Astrocyte (in vitro differentiated cells and primary cell): ENCODE results near the gene CSNK1D. TPM values are rescaled to one million over a fixed set of nuclear protein-coding genes. Genes with fewer than 3 reads are reported as not detected.

Experiments
- DNase-seq: peaks from one replicate; pipeline ENCODE4 v3.0.0-alpha.2; 2010; ENCODE audit warnings: low read depth
- FAIRE-seq: peaks from 2 replicates; lab custom pipeline; 2011; peaks lifted over from hg19 to GRCh38; lab: Jason Lieb, UNC
- H2AFZ ChIP-seq: 2 replicates; pipeline ENCODE4 v1.6.0; 2012; ENCODE audit warnings: low read depth, low read length, inconsistent platforms
- H3K27ac ChIP-seq: 2 replicates; pipeline ENCODE4 v1.5.1; 2011; ENCODE audit warnings: low read depth, low read length, inconsistent platforms
- H3K27me3 ChIP-seq: 2 replicates; pipeline ENCODE4 v1.6.0; 2011; ENCODE audit warnings: low read length, inconsistent platforms; ENCODE audit not compliant: insufficient read depth
- H3K36me3 ChIP-seq: 2 replicates; pipeline ENCODE4 v1.5.1; 2011; ENCODE audit warnings: low read length, inconsistent platforms; ENCODE audit not compliant: insufficient read depth
- H3K4me1 ChIP-seq: 2 replicates; pipeline ENCODE4 v1.5.1; 2011; ENCODE audit warnings: low read length, inconsistent platforms; ENCODE audit not compliant: insufficient read depth
- H3K4me2 ChIP-seq: 2 replicates; pipeline ENCODE4 v1.6.0; 2012; ENCODE audit warnings: low read length, inconsistent platforms
- H3K4me3 ChIP-seq: 2 replicates; pipeline ENCODE4 v1.5.1; 2011; ENCODE audit warnings: low read depth, mild to moderate bottlenecking, low read length, inconsistent platforms; ENCODE audit not compliant: insufficient read depth
- H3K79me2 ChIP-seq: 2 replicates; pipeline ENCODE4 v1.6.0; 2012; ENCODE audit warnings: mild to moderate bottlenecking, low read length, inconsistent platforms; ENCODE audit not compliant: insufficient read depth
- H3K9ac ChIP-seq: 2 replicates; pipeline ENCODE4 v1.6.0; 2012; ENCODE audit warnings: mild to moderate bottlenecking, low read length, inconsistent platforms
- H3K9me3 ChIP-seq: 2 replicates; pipeline ENCODE4 v1.5.1; 2012; ENCODE audit warnings: low read depth, mild to moderate bottlenecking, low read length, inconsistent platforms; ENCODE audit not compliant: insufficient read depth
- H4K20me1 ChIP-seq: 2 replicates; pipeline ENCODE4 v1.6.0; 2012; ENCODE audit warnings: low read length, inconsistent platforms; ENCODE audit not compliant: insufficient read depth
- H3K27ac Mint-ChIP-seq: one replicate; pipeline ENCODE4 v1.8.0; 2021; ENCODE audit warnings: mild to moderate bottlenecking, mixed read lengths; ENCODE audit not compliant: unreplicated experiment
- H3K27me3 Mint-ChIP-seq: one replicate; pipeline ENCODE4 v1.8.0; 2021; ENCODE audit warnings: low read depth, mixed read lengths; ENCODE audit not compliant: unreplicated experiment
- H3K36me3 Mint-ChIP-seq: one replicate; pipeline ENCODE4 v1.8.0; 2021; ENCODE audit warnings: low read depth, mixed read lengths; ENCODE audit not compliant: unreplicated experiment
- H3K4me1 Mint-ChIP-seq: one replicate; pipeline ENCODE4 v1.8.0; 2021; ENCODE audit warnings: low read depth, mixed read lengths; ENCODE audit not compliant: unreplicated experiment
- H3K4me3 Mint-ChIP-seq: one replicate; pipeline ENCODE4 v1.8.0; 2021; ENCODE audit warnings: mild to moderate bottlenecking, moderate library complexity, mixed read lengths; ENCODE audit not compliant: unreplicated experiment
- H3K9me3 Mint-ChIP-seq: one replicate; pipeline ENCODE4 v1.8.0; 2021; ENCODE audit warnings: mild to moderate bottlenecking, mixed read lengths; ENCODE audit not compliant: unreplicated experiment
- EZH2 ChIP-seq: IDR thresholded peaks from 2 replicates; pipeline ENCODE4 v1.6.1; 2012; ENCODE audit warnings: mild to moderate bottlenecking, low read length, inconsistent platforms; ENCODE audit not compliant: insufficient read depth
- total RNA-seq: library from RNA; stranded (reverse); gene quantifications from 2 replicates; pipeline ENCODE4 v1.2.1, GENCODE V29; 2021
- TF ChIP-seq, protein P1 (sequence below): IDR thresholded peaks from 2 replicates; pipeline ENCODE4 v1.5.1; 2011; ENCODE audit warnings: low read depth, mild to moderate bottlenecking, inconsistent platforms, low read length, moderate library complexity; ENCODE audit not compliant: insufficient read depth

The CSNK1D gene
- total RNA-seq, 1 donor from 2014 or later: 153 TPM

DNA sequence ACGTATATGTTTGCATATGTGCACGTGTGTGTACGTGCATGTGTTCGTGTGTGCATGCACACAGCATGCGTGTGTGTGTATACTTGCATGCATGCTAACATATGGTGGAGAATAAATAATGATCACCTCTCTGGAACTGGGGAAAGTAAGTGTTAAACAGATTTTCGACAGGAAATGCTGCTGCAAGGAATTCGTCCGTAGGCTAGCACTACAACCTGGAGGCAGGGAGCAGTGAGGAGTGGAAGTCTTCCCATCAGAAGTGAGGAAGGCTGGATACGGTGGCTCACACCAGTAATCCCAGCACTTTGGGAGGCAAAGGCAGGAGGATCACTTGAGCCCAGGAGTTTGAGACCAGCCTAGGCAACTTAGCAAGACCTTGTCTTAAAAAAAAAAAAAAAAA is 4.8 kb upstream of the CSNK1D start:
- Mint-ChIP-seq H3K9me3 (no peaks in the 10 kb centered on the region), H3K27me3 (no peaks in the 10 kb centered on the region), H3K4me1 (peaks cover 1% of the 10 kb centered on the region), H3K36me3 (peaks cover 6% of the 10 kb centered on the region), H3K4me3 (no peak overlapping the region), H3K27ac (no peak overlapping the region)
- H3K79me2 ChIP-seq: peaks cover under 1% of the 10 kb centered on the region
- H3K27ac ChIP-seq: no peak overlapping the region
- no peak overlapping the region for H3K4me3 ChIP-seq
- peaks cover 8% of the 10 kb centered on the region for H4K20me1 ChIP-seq
- no peak overlapping the region for H2AFZ ChIP-seq
- no peak overlapping the region for H3K9ac ChIP-seq
- FAIRE-seq (no peak), DNase-seq (no peak)
- H3K36me3 ChIP-seq: no peaks in the 10 kb centered on the region
- no peak for TF ChIP-seq EZH2
- TF ChIP-seq, protein P1, sequence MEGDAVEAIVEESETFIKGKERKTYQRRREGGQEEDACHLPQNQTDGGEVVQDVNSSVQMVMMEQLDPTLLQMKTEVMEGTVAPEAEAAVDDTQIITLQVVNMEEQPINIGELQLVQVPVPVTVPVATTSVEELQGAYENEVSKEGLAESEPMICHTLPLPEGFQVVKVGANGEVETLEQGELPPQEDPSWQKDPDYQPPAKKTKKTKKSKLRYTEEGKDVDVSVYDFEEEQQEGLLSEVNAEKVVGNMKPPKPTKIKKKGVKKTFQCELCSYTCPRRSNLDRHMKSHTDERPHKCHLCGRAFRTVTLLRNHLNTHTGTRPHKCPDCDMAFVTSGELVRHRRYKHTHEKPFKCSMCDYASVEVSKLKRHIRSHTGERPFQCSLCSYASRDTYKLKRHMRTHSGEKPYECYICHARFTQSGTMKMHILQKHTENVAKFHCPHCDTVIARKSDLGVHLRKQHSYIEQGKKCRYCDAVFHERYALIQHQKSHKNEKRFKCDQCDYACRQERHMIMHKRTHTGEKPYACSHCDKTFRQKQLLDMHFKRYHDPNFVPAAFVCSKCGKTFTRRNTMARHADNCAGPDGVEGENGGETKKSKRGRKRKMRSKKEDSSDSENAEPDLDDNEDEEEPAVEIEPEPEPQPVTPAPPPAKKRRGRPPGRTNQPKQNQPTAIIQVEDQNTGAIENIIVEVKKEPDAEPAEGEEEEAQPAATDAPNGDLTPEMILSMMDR: no peak
- no peaks in the 10 kb centered on the region for H3K27me3 ChIP-seq
- peaks cover 24% of the 10 kb centered on the region for H3K4me1 ChIP-seq
- no peaks in the 10 kb centered on the region for H3K9me3 ChIP-seq
- no peak overlapping the region for H3K4me2 ChIP-seq

DNA sequence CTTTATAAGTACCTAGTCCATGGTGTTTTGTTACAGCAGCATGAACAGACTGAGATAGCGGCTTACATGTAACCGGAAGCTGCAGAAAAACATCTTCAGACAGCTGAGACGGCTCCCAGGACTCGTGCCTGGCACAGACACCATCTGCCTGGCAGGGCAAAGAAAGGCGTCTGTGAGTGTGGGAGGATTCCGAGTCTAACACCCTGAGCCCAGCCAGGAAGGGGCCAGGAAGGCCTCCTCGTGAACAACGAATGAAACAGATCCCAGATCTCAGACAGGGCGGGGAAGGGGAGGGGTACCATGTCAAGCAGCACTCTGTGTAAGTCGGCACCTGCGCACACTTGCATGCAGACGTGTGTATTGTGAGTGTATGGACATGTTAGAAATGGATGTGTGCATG is 4.4 kb upstream of the CSNK1D start:
- Mint-ChIP-seq H3K27ac (no peak overlapping the region), H3K27me3 (no peaks in the 10 kb centered on the region), H3K9me3 (no peaks in the 10 kb centered on the region), H3K4me1 (no peaks in the 10 kb centered on the region), H3K4me3 (no peak overlapping the region), H3K36me3 (peaks cover 6% of the 10 kb centered on the region)
- Histone ChIP-seq H3K27ac (no peak overlapping the region), H3K4me2 (no peak overlapping the region), H3K27me3 (no peaks in the 10 kb centered on the region), H3K4me1 (peaks cover 19% of the 10 kb centered on the region), H4K20me1 (peaks cover 8% of the 10 kb centered on the region), H3K9ac (no peak overlapping the region), H2AFZ (no peak overlapping the region), H3K9me3 (no peaks in the 10 kb centered on the region), H3K79me2 (peaks cover 5% of the 10 kb centered on the region), H3K36me3 (no peaks in the 10 kb centered on the region), H3K4me3 (no peak overlapping the region)
- DNase-seq (no peak), FAIRE-seq (no peak)
- TF ChIP-seq, protein P1: no peak
- no peak for TF ChIP-seq EZH2

DNA sequence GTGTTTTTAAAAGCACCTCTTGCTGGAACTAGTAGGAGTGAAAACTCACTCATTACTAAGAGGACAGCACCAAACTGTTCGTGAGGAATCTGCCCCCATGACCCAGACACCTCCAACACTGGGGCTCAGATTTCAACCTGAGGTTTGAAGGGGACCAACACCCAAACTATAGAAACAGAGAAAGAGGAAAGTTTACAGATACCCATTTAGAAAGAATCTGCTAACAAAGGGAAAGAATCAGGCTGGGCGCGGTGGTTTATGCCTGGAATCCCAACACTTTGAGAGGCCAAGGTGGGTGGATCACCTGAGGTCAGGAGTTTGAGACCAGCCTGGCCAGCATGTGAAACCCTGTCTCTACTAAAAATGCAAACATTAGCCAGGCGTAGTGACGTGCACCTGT is 3.4 kb upstream of the CSNK1D start:
- peaks cover 13% of the 10 kb centered on the region for H3K79me2 ChIP-seq
- H3K4me3 ChIP-seq: no peak overlapping the region
- no peak for FAIRE-seq
- no peaks in the 10 kb centered on the region for H3K36me3 ChIP-seq
- H3K27ac Mint-ChIP-seq: no peak overlapping the region
- no peak overlapping the region for H2AFZ ChIP-seq
- no peak overlapping the region for H3K27ac ChIP-seq
- no peaks in the 10 kb centered on the region for H3K27me3 Mint-ChIP-seq
- H3K9ac ChIP-seq: no peak overlapping the region
- no peaks in the 10 kb centered on the region for H3K4me1 Mint-ChIP-seq
- H3K9me3 Mint-ChIP-seq: no peaks in the 10 kb centered on the region
- peaks cover 11% of the 10 kb centered on the region for H3K4me1 ChIP-seq
- H3K4me2 ChIP-seq: no peak overlapping the region
- TF ChIP-seq EZH2: no peak
- TF ChIP-seq, protein P1: no peak
- no peaks in the 10 kb centered on the region for H3K9me3 ChIP-seq
- H4K20me1 ChIP-seq: peaks cover 15% of the 10 kb centered on the region
- DNase-seq: no peak
- H3K4me3 Mint-ChIP-seq: peak overlapping the region; percentile 55
- H3K36me3 Mint-ChIP-seq: peaks cover 6% of the 10 kb centered on the region
- H3K27me3 ChIP-seq: no peaks in the 10 kb centered on the region
